GM12873 (cell line): ENCODE data around the gene CSNK1E.

ENCODE experiments used
- TF ChIP-seq, protein P1 (sequence below): IDR thresholded peaks from 2 replicates; pipeline ENCODE4 v1.5.1; 2012; ENCODE audit warnings: low read depth, mild to moderate bottlenecking, moderate library complexity, low read length, control low read depth; ENCODE audit not compliant: insufficient read depth; ENCODE audit errors: missing control alignments

Gene CSNK1E

DNA sequence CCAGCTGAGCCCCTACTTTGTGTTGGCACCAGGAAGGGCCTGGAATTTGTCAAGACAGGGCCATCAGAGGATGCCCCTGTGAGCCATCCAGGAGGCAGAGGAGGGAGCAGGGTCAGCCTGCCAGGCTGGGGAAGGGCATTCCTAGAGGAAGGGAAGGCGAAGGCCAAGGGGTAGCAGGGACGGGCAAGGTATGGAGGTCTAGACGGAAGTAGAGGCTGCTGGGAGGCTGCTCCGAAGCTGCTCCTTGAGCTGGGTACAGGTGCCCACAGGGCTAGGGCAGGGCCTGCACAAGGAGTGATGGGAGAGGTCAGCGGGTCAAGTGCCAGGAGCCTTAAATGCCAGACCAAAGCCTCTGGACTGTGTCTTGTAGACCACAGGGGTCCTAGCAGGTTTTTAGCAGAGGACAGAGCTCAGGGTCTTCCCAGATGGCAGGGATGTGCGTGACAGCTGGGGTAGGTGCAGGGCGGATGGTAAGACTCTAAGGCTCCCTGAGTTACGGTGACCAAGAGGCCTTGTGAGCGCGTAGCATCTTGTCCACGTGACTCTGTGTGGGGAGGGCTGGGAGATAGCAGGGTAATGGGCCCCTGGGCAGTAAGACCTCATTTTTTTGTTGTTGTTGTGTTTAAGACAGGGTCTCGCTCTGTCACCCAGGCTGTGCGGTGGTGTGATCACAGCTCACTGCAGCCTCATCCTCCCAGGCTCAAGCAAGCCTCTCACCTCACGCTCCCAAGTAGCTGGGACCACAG, 31.7 kb upstream of the CSNK1E start:
- TF ChIP-seq, protein P1, sequence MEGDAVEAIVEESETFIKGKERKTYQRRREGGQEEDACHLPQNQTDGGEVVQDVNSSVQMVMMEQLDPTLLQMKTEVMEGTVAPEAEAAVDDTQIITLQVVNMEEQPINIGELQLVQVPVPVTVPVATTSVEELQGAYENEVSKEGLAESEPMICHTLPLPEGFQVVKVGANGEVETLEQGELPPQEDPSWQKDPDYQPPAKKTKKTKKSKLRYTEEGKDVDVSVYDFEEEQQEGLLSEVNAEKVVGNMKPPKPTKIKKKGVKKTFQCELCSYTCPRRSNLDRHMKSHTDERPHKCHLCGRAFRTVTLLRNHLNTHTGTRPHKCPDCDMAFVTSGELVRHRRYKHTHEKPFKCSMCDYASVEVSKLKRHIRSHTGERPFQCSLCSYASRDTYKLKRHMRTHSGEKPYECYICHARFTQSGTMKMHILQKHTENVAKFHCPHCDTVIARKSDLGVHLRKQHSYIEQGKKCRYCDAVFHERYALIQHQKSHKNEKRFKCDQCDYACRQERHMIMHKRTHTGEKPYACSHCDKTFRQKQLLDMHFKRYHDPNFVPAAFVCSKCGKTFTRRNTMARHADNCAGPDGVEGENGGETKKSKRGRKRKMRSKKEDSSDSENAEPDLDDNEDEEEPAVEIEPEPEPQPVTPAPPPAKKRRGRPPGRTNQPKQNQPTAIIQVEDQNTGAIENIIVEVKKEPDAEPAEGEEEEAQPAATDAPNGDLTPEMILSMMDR, result no peak

DNA sequence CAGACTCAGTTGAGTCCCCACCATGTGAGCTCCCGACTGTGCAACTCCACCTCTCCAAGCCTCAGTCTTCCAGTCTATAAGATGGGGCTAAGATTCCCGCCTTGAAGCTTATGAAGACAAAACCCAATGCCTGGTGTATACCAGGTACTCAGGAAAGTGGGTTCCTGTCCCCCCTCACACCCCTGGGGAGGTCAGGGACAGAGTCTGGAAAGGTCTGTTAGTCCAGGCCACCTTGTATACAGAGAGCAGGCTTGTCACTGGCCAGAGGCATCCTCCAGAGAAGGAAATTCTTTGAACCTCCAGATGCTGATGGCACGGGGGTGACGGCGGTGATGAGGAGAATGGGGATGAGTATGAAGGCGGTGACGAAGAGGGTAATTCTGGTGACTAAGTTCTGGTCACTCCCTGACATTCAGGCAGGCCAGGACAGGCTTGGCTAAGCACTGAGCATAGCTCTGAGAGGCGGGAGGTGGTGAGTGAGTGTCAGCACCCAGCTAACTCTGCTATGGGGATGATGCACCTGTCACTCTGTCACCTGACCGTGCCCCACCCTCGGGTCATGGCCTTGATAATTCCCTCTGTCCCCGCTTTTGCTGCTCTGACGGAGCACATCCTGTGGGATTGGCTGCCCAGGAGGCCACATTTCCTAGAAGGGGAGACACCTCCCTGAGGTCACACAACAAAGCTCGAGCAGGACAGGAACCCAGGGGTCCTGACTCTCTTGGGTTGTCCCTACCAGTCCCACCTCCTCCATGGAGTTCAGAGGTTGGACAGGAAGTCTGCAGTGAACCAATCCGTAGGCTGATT, 30.9 kb upstream of the CSNK1E start:
- TF ChIP-seq, protein P1, result no peak

DNA sequence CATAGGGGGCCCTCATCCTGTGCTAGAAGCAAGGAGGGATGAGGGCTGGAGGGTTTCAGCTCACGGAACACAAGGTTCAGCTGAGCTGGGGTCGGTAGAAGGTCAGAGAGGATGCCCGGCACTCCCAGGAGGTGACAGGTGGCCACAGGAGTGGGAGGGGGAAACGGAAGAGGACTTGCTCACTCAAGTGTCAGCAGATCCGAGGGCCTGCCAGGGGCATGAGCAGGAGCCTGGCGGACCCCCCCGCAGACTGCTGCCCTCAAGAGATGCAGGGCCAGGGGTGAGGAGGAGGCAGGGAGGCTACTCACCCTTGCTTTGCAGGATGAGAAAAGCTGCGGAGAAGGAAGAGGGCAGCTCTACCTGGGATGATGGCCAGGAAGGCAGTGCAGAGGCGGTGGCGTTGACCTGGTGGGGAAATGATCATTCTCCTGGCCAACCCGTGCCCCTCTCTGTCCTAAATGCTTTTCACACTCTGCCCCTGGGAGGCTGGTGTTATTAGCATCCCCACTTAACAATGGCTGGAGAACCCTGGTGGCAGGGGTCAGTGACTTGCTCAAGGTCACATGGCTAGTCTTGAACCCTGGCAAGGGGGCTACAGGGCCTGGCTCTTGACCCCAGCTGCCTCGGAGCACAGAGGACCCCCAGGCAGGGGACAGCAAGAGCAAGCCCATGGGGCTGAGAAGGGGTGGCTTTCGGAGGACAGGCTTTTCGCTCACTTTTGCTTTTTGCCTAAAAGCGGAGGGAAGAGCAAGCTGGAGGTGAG, 30.1 kb upstream of the CSNK1E start:
- TF ChIP-seq, protein P1, result no peak

DNA sequence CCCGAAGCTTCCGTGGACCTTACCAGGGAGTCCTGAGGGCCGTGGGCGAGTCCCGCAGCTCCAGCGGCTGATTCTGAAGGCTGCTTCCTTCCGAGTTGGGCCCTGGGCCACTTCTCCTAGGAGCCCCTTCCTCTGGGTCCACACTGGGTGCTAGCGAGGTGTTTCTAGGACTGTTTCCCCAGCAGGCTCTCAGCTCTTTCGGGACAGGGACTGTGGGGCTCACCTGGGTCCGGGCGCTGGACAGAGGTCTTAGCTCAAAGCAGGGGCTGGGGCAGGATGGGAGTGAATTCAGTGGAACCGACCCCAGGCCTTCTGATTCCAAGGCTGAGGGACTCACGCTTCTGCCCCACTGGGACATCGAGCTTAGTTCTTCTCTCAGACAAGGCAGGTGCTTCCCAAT, 29.3 kb upstream of the CSNK1E start:
- TF ChIP-seq, protein P1, result no peak

DNA sequence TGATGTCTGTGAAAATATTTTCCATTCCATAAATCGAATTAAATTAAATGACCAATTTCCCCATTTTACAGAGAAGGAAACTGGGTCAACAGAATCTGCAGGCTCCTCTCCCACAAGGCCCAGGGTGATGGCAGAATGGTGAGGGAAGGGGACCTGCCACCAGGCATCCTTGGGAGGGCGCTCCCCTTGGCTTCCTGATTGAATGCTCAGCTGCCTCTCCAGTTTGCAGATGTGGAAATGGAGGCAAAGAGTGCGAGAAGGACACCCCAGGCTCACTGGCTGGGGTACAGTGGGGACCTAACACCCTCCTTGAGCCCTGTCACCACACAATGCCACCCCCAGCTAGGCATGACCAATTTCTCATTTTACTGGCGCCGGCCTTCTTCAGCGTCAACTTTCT, 28.5 kb upstream of the CSNK1E start:
- TF ChIP-seq, protein P1, result no peak

- TF ChIP-seq, protein P1, result no peak
Observed at GRCh38 chr22:38338772-38339379, 21.6 kb upstream of the CSNK1E start.
